Left lung (tissue), 10 donors: ENCODE measurements around the gene MALRD1. TPM values are rescaled to one million over a fixed set of nuclear protein-coding genes. Genes with fewer than 3 reads are reported as not detected.

Experiments
- ATAC-seq: fragments of 200-7000 bp; cut with Tn5 transposase; one replicate; pipeline ENCODE4 v1.9.1; 2020; ENCODE audit warnings: moderate library complexity
- DNase-seq, 4 donors: peaks; one replicate each; pipeline ENCODE4 v3.0.0-alpha.2; 2013 to 2020
- H3K27ac ChIP-seq, 2 donors: fragments of 200-600 bp; sonication (generic) in 1 of 2; one replicate each; pipeline versions ENCODE4 v1.5.0 to v1.8.0; 2020 to 2021
- H3K27me3 ChIP-seq, 2 donors: fragments of 200-600 bp; sonication (generic) in 1 of 2; one replicate each; pipeline versions ENCODE4 v1.5.0 to v1.8.0; 2020 to 2021
- H3K36me3 ChIP-seq, 2 donors: fragments of 200-600 bp; sonication (generic) in 1 of 2; one replicate each; pipeline versions ENCODE4 v1.5.0 to v1.8.0; 2020 to 2021
- H3K4me1 ChIP-seq, 2 donors: fragments of 200-600 bp; one replicate each; pipeline ENCODE4 v1.8.0; 2021
- H3K4me3 ChIP-seq, 2 donors: fragments of 200-600 bp; sonication (generic) in 1 of 2; one replicate each; pipeline versions ENCODE4 v1.5.0 to v1.8.0; 2020 to 2021; ENCODE audit warnings: mild to moderate bottlenecking in 1 of 2
- H3K9me3 ChIP-seq, 2 donors: fragments of 200-600 bp; sonication (generic) in 1 of 2; one replicate each; pipeline versions ENCODE4 v1.5.0 to v1.8.0; 2020 to 2021
- intact Hi-C, 2 donors: fragments of 100-400 bp; cut with DNase I; formaldehyde crosslinking; loops; one replicate each; pipeline versions ENCODE4 v1.11.2 to v1.14.2; 2022
- polyA plus RNA-seq, 6 donors: library from polyadenylated mRNA; unstranded; fragments of 120-200 nt; gene quantifications; one replicate each; pipeline ENCODE4 v1.2.1, GENCODE V29; 2013; ENCODE audit not compliant: insufficient read length in 6 of 6
- total RNA-seq, 2 donors: library from RNA; stranded (reverse); fragmentation: NEBNext Ultra II Directional; extraction: Animal tissue kit (Norgen Biotek cat#: 25700); gene quantifications; one replicate each; pipeline ENCODE4 v1.2.1, GENCODE V29; 2021
- TF ChIP-seq, protein P1 (sequence below), 2 donors: fragments of 200-600 bp; sonication (generic) in 1 of 2; IDR thresholded peaks; one replicate each; pipeline versions ENCODE4 v1.5.0 to v1.8.0; 2021; ENCODE audit warnings: antibody characterized with exemption in 2 of 2
- donor health status: DM: no; HTN: yes; CAD: no.
- donor health status: DM: no; HTN: no; CAD: no.

Gene MALRD1
- total and polyA plus RNA-seq, 8 donors: 2.6 to 12.3 (median 6.9) TPM

DNA sequence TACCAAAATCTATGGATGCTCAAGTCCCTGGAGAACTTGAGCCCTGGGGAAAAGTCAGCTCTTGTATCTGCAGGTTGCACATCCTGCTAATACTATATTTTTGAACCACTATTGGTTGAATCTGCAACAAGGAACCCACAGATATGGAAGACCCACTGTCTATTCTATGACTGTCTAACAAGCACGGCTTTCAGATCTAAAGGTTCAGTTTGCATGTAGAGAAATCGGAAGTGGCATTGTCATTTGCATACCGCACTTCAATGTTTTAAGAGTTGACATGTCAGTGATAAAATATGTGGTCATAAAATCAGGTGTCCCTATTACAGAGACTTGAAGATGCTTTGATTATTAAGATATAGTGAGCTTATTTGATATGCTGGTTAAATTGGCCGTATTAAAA lies 95.6 kb downstream of the MALRD1 start:
- Histone ChIP-seq H3K27ac (no peak overlapping the region), H3K36me3 (no peaks in the 10 kb centered on the region), H3K4me1 (no peaks in the 10 kb centered on the region), H3K27me3 (no peaks in the 10 kb centered on the region), H3K9me3 (no peaks in the 10 kb centered on the region), H3K4me3 (no peak overlapping the region)
- TF ChIP-seq, protein P1, sequence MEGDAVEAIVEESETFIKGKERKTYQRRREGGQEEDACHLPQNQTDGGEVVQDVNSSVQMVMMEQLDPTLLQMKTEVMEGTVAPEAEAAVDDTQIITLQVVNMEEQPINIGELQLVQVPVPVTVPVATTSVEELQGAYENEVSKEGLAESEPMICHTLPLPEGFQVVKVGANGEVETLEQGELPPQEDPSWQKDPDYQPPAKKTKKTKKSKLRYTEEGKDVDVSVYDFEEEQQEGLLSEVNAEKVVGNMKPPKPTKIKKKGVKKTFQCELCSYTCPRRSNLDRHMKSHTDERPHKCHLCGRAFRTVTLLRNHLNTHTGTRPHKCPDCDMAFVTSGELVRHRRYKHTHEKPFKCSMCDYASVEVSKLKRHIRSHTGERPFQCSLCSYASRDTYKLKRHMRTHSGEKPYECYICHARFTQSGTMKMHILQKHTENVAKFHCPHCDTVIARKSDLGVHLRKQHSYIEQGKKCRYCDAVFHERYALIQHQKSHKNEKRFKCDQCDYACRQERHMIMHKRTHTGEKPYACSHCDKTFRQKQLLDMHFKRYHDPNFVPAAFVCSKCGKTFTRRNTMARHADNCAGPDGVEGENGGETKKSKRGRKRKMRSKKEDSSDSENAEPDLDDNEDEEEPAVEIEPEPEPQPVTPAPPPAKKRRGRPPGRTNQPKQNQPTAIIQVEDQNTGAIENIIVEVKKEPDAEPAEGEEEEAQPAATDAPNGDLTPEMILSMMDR (IDR thresholded peaks at IDR 0.05): no peak
- DNase-seq (no peak), ATAC-seq (no peak)
- intact Hi-C loops: no loop called here

DNA sequence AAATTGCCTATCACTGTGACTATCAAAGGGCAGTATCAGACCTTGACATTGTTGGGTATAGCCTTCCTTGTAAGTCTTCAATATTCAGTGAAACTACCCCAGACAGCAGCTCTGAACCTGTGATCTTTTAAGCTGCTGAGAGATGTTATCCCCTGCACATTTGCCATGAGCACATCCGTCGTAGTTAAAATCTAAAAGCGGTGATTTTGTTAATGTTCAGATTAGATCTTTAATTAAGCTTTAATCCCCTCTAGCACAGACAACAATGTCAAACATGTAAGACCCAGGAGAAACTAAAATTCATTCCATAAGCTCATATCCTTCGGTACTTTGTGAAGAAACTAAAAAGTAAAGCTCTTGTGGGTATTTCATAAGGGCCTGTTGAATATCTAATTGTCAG lies 105.8 kb downstream of the MALRD1 start:
- H3K27me3 ChIP-seq: no peaks in the 10 kb centered on the region
- no peaks in the 10 kb centered on the region for H3K9me3 ChIP-seq
- no peaks in the 10 kb centered on the region for H3K4me1 ChIP-seq
- no peak for DNase-seq
- H3K4me3 ChIP-seq: no peak overlapping the region
- no peak for ATAC-seq
- intact Hi-C loops: no loop called here
- no peak overlapping the region for H3K27ac ChIP-seq
- TF ChIP-seq, protein P1 (IDR thresholded peaks at IDR 0.05): no peak
- no peaks in the 10 kb centered on the region for H3K36me3 ChIP-seq

DNA sequence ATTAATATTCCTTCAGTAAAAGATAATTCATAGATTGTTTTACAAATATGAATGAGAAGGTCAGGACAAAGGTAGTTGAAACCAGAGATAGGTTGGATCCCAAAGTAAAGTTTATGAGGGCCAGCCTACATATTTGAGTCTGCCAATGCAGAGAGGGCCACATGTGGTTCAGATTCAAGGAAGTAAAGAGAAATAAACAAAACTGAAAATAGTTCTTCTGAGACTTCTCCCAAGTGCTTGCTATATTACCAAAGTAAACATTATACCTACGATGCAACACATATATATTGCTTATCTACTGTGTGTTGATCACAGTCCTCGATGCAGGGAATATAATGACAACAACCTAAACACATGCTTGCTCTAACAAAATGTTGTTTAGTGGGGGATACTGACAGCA lies 109.8 kb downstream of the MALRD1 start:
- H3K9me3 ChIP-seq: no peaks in the 10 kb centered on the region
- H3K36me3 ChIP-seq: no peaks in the 10 kb centered on the region
- intact Hi-C loops: no loop called here
- H3K4me3 ChIP-seq: no peak overlapping the region
- DNase-seq (no peak), ATAC-seq (no peak)
- no peaks in the 10 kb centered on the region for H3K27me3 ChIP-seq
- TF ChIP-seq, protein P1 (IDR thresholded peaks at IDR 0.05): no peak
- no peak overlapping the region for H3K27ac ChIP-seq
- H3K4me1 ChIP-seq: no peaks in the 10 kb centered on the region

DNA sequence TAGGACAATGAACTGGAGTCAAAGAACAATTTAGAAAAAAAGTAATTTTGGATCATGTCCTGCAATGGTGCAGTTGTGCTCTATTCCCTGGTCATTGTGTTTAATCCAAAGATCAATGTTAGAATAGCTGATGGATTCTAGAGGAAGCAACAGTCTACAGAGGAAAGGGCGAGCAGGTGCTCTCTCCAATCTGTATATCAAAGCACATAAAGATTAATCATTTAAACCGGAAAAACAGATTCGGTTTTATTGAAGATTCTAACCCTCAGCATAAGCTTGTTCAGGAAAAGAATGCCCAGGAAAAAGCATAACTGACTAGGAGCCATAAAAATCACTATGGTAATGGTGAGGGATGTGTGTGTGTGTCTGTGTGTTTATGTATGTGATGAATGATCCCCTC lies 110.3 kb downstream of the MALRD1 start:
- no peak for DNase-seq
- Histone ChIP-seq H3K4me1 (no peaks in the 10 kb centered on the region), H3K9me3 (no peaks in the 10 kb centered on the region), H3K27me3 (no peaks in the 10 kb centered on the region), H3K4me3 (no peak overlapping the region), H3K27ac (no peak overlapping the region), H3K36me3 (no peaks in the 10 kb centered on the region)
- intact Hi-C loops: no loop called here
- TF ChIP-seq, protein P1 (IDR thresholded peaks at IDR 0.05): no peak
- no peak for ATAC-seq

DNA sequence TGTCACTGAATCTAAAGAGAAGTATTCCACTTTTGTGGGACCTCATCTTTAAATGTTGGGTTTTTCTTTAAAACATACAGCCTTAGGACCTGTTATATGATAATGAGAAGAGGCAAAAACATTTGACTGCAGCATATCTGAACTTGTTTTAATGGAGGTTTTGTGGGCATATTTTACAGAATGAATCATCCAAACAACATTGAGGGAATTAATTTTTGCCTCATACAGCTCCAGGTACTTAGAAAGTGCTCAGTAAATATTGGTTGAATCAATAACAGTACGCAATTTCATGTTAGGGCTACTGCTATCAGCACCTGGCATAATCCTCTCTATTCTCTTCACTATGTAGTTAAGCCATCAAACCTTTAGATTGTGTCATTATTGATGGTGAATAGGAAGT lies 115.9 kb downstream of the MALRD1 start:
- ATAC-seq (no peak), DNase-seq (no peak)
- no peaks in the 10 kb centered on the region for H3K27me3 ChIP-seq
- TF ChIP-seq, protein P1 (IDR thresholded peaks at IDR 0.05): no peak
- no peak overlapping the region for H3K27ac ChIP-seq
- no peaks in the 10 kb centered on the region for H3K4me1 ChIP-seq
- H3K9me3 ChIP-seq: no peaks in the 10 kb centered on the region
- H3K36me3 ChIP-seq: no peaks in the 10 kb centered on the region
- intact Hi-C loops: no loop called here
- no peak overlapping the region for H3K4me3 ChIP-seq
